ENCODE measurements around the gene ZNF780B. TPM values are rescaled to one million over a fixed set of nuclear protein-coding genes. Genes with fewer than 3 reads are reported as not detected.

Gene ZNF780B
- total RNA-seq, 2 experiments from 2014 or later: 18.6 to 25.7 TPM

DNA sequence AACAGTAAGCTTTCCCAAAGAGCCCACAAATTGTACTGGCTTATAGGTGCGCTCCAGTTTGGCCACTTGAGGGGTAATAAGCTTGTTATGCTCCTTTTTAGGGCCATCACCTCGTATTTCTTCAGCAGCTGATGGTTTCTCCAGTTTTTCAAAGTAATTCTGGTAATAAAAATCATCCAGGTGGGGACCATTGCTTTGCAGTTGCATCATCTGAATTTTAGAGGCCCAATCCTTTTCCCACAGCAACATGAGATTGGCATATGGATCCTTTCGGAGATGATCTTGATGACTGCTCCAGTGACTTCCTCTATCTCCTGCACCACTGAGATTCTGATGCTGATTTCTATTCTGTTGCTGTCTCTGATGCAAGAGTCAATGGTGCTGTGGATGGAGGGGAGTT, 32.1 kb downstream of the ZNF780B start:
- ATAC-seq (no peak), DNase-seq (no peak)
- H3K27ac Mint-ChIP-seq: no peak overlapping the region
- H3K27me3 Mint-ChIP-seq: no peaks in the 10 kb centered on the region
- H3K9me3 Mint-ChIP-seq (ENCODE audit: low read depth): peaks cover 52% of the 10 kb centered on the region
- H3K4me3 Mint-ChIP-seq: no peak overlapping the region
- no peaks in the 10 kb centered on the region for H3K4me1 Mint-ChIP-seq
- CTCF ChIA-PET: no interaction called here
- peaks cover 20% of the 10 kb centered on the region for H3K36me3 Mint-ChIP-seq

DNA sequence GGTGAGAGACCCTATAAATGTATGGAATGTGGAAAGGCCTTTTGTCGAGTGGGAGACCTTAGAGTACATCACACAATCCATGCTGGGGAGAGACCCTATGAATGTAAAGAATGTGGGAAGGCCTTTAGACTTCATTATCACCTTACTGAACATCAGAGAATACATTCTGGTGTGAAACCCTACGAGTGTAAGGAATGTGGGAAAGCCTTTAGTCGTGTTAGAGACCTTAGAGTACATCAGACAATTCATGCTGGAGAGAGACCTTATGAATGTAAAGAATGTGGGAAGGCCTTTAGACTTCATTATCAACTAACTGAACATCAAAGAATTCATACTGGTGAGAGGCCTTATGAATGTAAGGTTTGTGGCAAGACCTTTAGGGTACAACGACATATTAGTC, 42.0 kb downstream of the ZNF780B start:
- DNase-seq (no peak), ATAC-seq (no peak)
- peaks cover 59% of the 10 kb centered on the region for H3K36me3 Mint-ChIP-seq
- H3K27me3 Mint-ChIP-seq: no peaks in the 10 kb centered on the region
- peaks cover 50% of the 10 kb centered on the region for H3K9me3 Mint-ChIP-seq (ENCODE audit: low read depth)
- no peak overlapping the region for H3K4me3 Mint-ChIP-seq
- no peaks in the 10 kb centered on the region for H3K4me1 Mint-ChIP-seq
- CTCF ChIA-PET: no interaction called here
- H3K27ac Mint-ChIP-seq: no peak overlapping the region

DNA sequence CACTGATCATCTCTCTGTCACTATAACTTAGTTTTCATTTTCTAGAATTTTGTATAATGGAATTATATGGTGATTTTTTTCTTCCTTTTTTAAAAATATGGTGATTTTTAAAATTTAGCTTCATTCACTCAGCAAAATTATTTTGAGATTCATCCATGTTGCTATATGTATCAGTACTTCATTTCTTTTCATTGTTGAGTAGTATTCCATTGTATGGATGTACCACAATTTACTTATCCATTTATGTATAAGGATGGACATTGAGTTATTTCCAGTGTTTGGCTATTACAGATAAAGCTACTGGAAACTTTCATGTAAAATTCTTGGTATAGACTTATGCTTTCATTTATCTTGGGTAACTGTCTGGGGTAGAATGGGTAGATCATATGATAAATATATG, 46.4 kb downstream of the ZNF780B start:
- Mint-ChIP-seq H3K36me3 (peaks cover 75% of the 10 kb centered on the region), H3K27ac (no peak overlapping the region), H3K27me3 (no peaks in the 10 kb centered on the region), H3K4me3 (no peak overlapping the region), H3K4me1 (no peaks in the 10 kb centered on the region), H3K9me3 (ENCODE audit: low read depth) (peaks cover 36% of the 10 kb centered on the region)
- CTCF ChIA-PET: interaction anchor here (1.1 kb wide), 1 partner anchor 41 kb away, joined by 3 read pairs; no protein-coding TSS in a partner anchor
- DNase-seq: no peak
- no peak for ATAC-seq

DNA sequence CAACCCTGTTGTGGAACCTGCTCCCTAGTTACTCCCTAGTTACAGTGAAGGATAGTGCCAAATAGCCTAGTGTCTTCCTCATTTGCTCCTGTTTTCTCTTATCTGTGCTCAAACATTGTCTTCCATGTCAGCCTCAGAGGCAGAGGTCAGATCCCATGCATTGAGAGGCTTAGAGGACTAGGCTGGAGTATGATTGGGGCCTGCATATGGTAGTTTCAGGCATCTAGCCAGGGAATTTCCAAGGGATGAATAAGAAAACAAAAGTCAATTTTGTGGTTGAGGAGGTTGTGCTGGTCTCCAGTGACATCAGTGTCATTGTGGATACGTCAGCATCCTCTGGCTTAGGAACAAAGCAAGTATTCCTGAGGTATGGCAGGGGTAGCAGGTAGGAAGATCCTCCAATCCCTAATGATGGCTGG, 49.7 kb downstream of the ZNF780B start:
- no peak for ATAC-seq
- CTCF ChIA-PET: no interaction called here
- H3K4me1 Mint-ChIP-seq: no peaks in the 10 kb centered on the region
- DNase-seq: no peak
- no peak overlapping the region for H3K27ac Mint-ChIP-seq
- H3K36me3 Mint-ChIP-seq: peaks cover 49% of the 10 kb centered on the region
- peaks cover 12% of the 10 kb centered on the region for H3K9me3 Mint-ChIP-seq (ENCODE audit: low read depth)
- H3K27me3 Mint-ChIP-seq: no peaks in the 10 kb centered on the region
- no peak overlapping the region for H3K4me3 Mint-ChIP-seq

DNA sequence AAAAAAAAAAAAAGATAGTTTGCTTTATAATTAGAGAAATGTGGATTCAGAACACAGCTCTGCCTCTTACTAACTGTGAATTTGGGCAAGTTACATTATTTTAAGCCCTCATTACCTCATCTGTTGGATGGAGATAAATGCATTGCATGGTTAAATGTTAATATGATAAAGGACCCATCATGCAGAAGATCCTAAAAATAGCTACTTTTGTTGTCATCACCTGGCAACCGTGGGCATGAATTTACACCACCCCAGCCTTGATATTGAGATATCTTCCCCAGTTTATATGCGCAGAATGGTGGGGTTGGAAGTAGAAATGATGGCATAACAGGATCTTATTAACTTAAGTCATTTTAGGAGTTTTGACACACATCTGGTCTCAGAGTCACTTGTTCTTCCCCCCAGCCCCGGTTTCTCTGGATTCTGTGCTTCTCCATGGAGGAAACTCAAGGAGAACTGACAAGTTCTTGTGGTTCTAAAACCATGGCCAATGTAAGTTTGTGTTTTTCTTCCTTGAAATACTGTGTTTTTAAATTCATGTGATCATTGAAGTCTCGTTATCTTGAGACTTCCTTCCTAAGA, 50.2 kb downstream of the ZNF780B start:
- CTCF ChIA-PET: no interaction called here
- no peak overlapping the region for H3K27ac Mint-ChIP-seq
- DNase-seq (no peak), ATAC-seq (no peak)
- no peaks in the 10 kb centered on the region for H3K27me3 Mint-ChIP-seq
- no peaks in the 10 kb centered on the region for H3K4me1 Mint-ChIP-seq
- peaks cover 12% of the 10 kb centered on the region for H3K9me3 Mint-ChIP-seq (ENCODE audit: low read depth)
- no peak overlapping the region for H3K4me3 Mint-ChIP-seq
- peaks cover 48% of the 10 kb centered on the region for H3K36me3 Mint-ChIP-seq

DNA sequence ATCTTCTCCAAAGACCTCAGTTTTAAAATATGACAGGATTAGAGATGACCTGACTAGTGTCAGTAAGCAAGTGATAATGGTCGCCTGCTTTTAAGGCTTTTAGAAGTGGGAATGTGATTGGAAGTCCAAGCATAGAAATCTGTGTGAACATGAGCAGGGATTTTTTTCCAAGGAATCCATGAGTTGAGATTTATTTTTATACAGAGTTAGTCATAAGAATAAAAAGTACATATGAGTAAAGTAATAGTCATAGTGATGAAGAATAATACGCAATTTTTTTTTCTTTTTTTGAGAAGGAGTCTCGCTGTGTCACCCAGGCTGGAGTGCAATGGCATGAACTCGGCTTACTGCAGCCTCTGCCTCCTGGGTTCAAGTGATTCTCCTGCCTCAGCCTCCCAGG, 57.5 kb downstream of the ZNF780B start:
- H3K36me3 Mint-ChIP-seq: peaks cover 37% of the 10 kb centered on the region
- no peak overlapping the region for H3K4me3 Mint-ChIP-seq
- CTCF ChIA-PET: interaction anchor here (1.3 to 3.1 kb wide), 2 partner anchors 28 to 56 kb away, joined by 3 to 26 read pairs; partner anchors contain the start of gene PSMC4
- peaks cover 27% of the 10 kb centered on the region for H3K4me1 Mint-ChIP-seq
- H3K9me3 Mint-ChIP-seq (ENCODE audit: low read depth): peaks cover 9% of the 10 kb centered on the region
- H3K27ac Mint-ChIP-seq: no peak overlapping the region
- no peaks in the 10 kb centered on the region for H3K27me3 Mint-ChIP-seq
- ATAC-seq: no peak
- DNase-seq: no peak

DNA sequence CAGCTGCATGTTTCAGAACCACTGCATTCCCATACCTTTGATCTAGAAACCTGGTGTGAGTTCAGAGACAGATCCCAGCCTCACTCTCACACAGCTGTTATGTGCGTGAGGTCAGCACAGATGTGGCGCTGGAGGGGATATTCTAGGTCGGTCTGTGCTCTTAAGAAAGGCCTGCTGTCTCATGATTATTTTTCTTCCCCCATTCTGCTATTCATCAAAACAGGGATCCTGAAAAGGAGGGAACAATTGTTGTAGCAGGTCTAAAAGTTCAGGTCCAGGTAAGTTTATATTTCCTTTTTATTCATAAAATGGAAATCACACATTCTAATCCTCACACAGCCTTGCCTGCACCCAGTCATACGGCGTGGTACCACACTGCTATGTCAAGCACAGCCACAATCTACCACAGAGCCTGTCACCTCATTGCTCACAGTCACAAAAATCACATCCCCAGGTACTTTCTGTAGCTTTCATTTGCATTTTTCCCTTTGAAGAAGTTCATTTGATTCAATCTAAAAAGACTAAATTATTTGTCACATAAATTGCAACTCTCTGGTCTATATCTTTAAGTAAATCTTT, 58.3 kb downstream of the ZNF780B start:
- Mint-ChIP-seq H3K36me3 (peaks cover 44% of the 10 kb centered on the region), H3K27me3 (no peaks in the 10 kb centered on the region), H3K9me3 (ENCODE audit: low read depth) (peaks cover 12% of the 10 kb centered on the region), H3K4me3 (peak overlapping the region; percentile 92), H3K27ac (peak overlapping the region; percentile 92), H3K4me1 (peaks cover 31% of the 10 kb centered on the region)
- CTCF ChIA-PET: interaction anchor here (1.0 to 3.1 kb wide), 4 partner anchors 27 to 61 kb away, joined by 3 to 26 read pairs (median 4); partner anchors contain the start of gene PSMC4
- DNase-seq (peak; percentile 55), ATAC-seq (no peak)

DNA sequence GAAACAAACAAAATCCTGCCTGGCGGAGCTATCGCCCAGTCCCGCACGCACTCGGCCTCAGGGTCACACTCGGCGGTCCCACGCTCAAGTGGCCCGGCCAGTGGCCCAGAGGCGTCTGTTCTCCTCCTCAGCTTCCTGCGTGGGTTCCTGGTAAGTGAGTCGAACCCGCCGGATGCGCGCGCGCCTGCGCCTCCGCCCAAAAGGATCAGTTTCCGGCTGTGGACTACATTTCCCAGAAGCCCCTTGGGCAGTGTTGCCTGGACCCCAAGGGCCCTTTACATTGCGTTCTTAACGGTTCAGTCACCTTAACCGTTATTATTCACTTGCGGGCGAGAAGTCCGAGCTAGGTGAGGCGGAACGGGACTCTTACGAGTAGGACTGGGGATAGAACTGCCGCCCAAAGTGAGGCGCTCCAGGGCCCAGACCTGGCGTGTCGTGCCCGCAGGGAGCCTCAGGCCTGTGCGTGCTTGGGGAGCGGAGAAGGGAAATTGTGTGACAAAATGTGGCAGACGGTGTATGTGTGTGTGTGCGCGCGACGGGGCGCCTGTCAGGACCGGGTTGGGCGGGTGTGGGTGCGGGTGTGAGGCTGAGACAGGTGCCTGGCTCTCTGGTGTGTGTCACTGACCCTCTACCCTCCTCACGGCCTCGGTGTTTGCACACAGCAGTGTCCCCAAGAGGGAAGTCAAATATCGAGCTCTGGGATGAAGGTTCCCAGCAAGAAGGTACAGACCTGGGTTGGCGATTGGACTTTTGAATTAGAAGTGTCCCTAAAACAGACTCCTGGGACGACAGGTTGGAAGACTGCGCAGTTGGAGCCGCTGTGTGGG, 59.0 kb downstream of the ZNF780B start, which contains the start of gene ZNF546:
Gene ZNF546, plus strand, starts transcription at position 250 of the 827 bp plus-strand sequence. CDS start 1,267 bp downstream, outside the sequence.
- H3K9me3 Mint-ChIP-seq (ENCODE audit: low read depth): peaks cover 12% of the 10 kb centered on the region

DNA sequence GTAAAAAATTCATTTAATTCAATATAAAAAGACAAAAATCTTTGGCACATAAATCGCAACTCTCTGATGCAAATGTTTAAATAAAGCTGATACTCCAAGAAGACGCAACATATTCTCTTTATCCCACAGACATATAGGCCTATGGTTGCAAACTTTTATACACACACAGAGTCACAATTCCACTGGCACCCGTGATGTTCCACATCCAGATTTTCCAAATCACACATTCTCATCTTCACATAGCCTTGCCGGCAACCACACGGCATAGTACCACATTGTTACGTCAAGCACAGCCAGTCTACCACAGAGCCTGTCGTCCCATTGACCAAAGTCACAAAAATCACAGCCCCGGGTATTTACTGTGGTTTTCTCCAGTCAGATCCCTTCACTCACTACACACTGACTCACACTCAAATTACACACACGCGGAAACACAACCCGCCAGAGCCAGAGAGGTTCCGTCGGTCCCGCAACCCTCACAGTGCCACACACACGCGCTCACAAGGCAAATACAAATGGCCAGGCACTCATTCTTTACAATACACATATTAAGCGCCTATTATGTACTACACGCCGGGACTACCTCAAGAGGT, 59.7 kb downstream of the ZNF780B start:
- CTCF ChIA-PET: interaction anchor here (0.5 to 3.1 kb wide), 2 partner anchors 26 to 76 kb away, joined by 3 to 26 read pairs; partner anchors contain the start of gene PSMC4
- Mint-ChIP-seq H3K36me3 (peaks cover 46% of the 10 kb centered on the region), H3K9me3 (ENCODE audit: low read depth) (peaks cover 12% of the 10 kb centered on the region), H3K27ac (peak overlapping the region; percentile 92), H3K27me3 (no peaks in the 10 kb centered on the region), H3K4me3 (peak overlapping the region; percentile 92), H3K4me1 (peaks cover 31% of the 10 kb centered on the region)
- DNase-seq: peak; percentile 70
- ATAC-seq: peak; percentile 35

More for the DNA sequence above, 59.0 kb downstream of the ZNF780B start, which contains the start of gene ZNF546:
- Mint-ChIP-seq H3K4me3 (peak within 1 kb of the TSS; percentile 92), H3K4me1 (peaks cover 31% of the 10 kb centered on the region), H3K27ac (peak within 1 kb of the TSS; percentile 92), H3K36me3 (peaks cover 47% of the 10 kb centered on the region), H3K27me3 (no peaks in the 10 kb centered on the region)
- DNase-seq (peak; percentile 96), ATAC-seq (peak; percentile 94)
- CTCF ChIA-PET: interaction anchor here (0.5 to 3.1 kb wide), 5 partner anchors 27 to 76 kb away, joined by 3 to 26 read pairs (median 3); partner anchors contain the start of gene PSMC4

DNA sequence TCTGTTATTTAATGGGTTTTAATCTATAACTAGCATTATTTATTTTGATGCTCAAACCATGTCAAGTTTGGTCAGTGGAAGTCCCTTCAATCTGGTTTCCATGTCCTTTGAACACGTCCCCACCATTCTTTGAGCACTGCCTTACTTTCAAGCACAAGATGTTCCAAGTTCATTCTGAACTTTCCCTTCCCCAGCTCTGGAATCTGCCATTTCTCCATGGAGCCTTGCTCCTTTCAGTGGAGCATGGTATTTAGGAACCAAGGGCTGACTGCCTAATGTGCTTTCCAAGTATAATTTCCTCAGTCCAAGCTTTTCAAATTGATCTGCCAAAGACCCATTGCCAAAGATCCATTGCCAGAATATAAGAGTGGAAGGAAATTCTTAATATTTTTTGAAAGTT, 60.2 kb downstream of the ZNF780B start:
- Mint-ChIP-seq H3K9me3 (ENCODE audit: low read depth) (peaks cover 12% of the 10 kb centered on the region), H3K27me3 (no peaks in the 10 kb centered on the region), H3K36me3 (peaks cover 46% of the 10 kb centered on the region), H3K4me3 (peak overlapping the region; percentile 92), H3K27ac (no peak overlapping the region), H3K4me1 (peaks cover 31% of the 10 kb centered on the region)
- CTCF ChIA-PET: interaction anchor here (3.1 kb wide), 1 partner anchor 25 kb away, joined by 26 read pairs; the partner anchor contains the start of gene PSMC4
- DNase-seq (no peak), ATAC-seq (no peak)

DNA sequence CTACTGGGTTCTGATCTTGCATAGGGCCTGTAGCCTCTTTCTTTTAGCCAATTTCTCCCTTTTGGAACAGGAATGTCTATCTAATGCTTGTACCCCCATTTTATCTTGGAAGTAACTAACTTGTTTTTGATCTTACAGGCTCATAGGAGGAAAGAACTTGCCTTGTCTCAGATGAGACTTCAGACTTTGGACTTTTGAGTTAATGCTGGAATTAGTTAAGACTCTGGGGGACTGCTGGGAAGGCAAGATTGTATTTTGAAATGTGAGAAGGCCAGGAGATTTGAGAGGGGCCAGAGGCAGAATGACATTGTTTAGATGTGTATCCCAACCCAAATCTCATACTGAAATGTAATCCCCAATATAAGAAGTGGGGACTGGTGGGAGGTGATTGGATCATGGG, 61.7 kb downstream of the ZNF780B start:
- DNase-seq (no peak), ATAC-seq (no peak)
- Mint-ChIP-seq H3K9me3 (ENCODE audit: low read depth) (peaks cover 12% of the 10 kb centered on the region), H3K27me3 (no peaks in the 10 kb centered on the region), H3K4me3 (no peak overlapping the region), H3K36me3 (peaks cover 45% of the 10 kb centered on the region), H3K27ac (peak overlapping the region; percentile 40), H3K4me1 (peaks cover 31% of the 10 kb centered on the region)
- CTCF ChIA-PET: no interaction called here

DNA sequence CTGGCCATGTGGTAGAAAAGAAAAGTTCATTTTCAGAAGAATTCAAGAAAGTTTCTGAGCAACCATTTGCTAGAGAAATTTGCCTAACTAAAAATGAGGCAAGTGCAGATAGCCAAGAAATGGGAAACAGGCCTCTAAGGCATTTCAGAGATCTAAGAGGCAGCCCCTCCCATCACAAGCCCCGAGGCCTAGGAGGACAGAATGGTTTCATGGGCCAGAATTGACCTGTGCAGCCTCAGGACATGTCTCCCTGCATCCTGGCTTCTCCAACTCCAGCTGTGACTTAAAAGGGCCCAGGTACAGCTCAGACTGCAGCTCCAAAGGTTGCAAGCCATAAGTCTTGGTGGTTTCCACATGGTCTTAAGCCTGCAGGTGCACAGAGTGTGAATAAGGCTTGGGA, 62.4 kb downstream of the ZNF780B start:
- no peak overlapping the region for H3K4me3 Mint-ChIP-seq
- no peak for ATAC-seq
- H3K4me1 Mint-ChIP-seq: peaks cover 31% of the 10 kb centered on the region
- no peak for DNase-seq
- H3K27ac Mint-ChIP-seq: no peak overlapping the region
- CTCF ChIA-PET: no interaction called here
- peaks cover 48% of the 10 kb centered on the region for H3K36me3 Mint-ChIP-seq
- peaks cover 14% of the 10 kb centered on the region for H3K9me3 Mint-ChIP-seq (ENCODE audit: low read depth)
- no peaks in the 10 kb centered on the region for H3K27me3 Mint-ChIP-seq

DNA sequence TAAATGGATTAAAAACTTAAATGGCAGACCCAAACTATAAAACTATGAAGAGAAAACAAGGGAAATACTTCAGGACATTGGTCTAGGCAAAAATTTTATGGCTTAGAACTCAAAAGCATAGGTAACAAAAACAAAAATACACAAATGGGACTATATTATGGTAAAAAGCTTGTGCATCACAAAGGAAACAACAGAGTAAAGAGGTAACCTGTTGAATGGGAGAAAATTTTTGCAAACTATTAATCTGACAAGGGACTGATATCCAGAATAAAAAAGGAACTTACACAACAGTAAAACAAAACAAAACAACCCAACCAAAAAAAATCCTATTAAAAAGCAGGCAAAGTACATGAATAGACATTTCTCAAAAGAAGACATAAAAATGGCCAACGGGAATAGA, 68.4 kb downstream of the ZNF780B start:
- Mint-ChIP-seq H3K4me1 (no peaks in the 10 kb centered on the region), H3K27ac (no peak overlapping the region), H3K36me3 (peaks cover 53% of the 10 kb centered on the region), H3K9me3 (ENCODE audit: low read depth) (peaks cover 22% of the 10 kb centered on the region), H3K27me3 (no peaks in the 10 kb centered on the region), H3K4me3 (no peak overlapping the region)
- ATAC-seq: no peak
- CTCF ChIA-PET: no interaction called here
- no peak for DNase-seq

All from activated CD8-positive, alpha-beta memory T cell treated with anti-CD3 and anti-CD28 coated beads, Interleukin-2, amount 10 ng/mL, durations not matched to agents 7 days and 5 days (primary cell).